Body of pancreas (tissue), 4 donors: ENCODE data around the gene ZNF79.

Experiments
- CTCF ChIP-seq, 7 experiments: fragments of 450-650 bp in 4 of 7; fragments of 200-600 bp in 3 of 7; sonication (generic) in 3 of 7; IDR thresholded peaks; one replicate each; pipeline ENCODE4 v1.5.1; 2016 to 2019; ENCODE audit warnings: antibody characterized with exemption in 7 of 7
- POLR2A ChIP-seq, 3 donors: fragments of 450-650 bp; IDR thresholded peaks; one replicate each; pipeline ENCODE4 v1.6.1; 2016; ENCODE audit warnings: antibody characterized with exemption in 3 of 3, mild to moderate bottlenecking in 2 of 3

- TF ChIP-seq CTCF (IDR thresholded peaks at IDR 0.05) (no peak), POLR2A (IDR thresholded peaks at IDR 0.05) (no peak)
Measured at GRCh38 chr9:127445851-127446712, 21.9 kb downstream of the ZNF79 start.
